HepG2 (cell line): Measurements from ENCODE around the gene PERCC1. TPM values are rescaled to one million over a fixed set of nuclear protein-coding genes. Genes with fewer than 3 reads are reported as not detected.

ENCODE experiments used
- ATAC-seq: fragments of 200-7000 bp; cut with Tn5 transposase; 3 replicates; pipeline ENCODE4 v1.9.1; 2020; ENCODE audit warnings: mild to moderate bottlenecking, moderate library complexity
- BruUV-seq: library from RNA; stranded (reverse); fragments of 400-500 nt; replicated peaks from 2 replicates; lab custom pipeline; 2021; lab: Mats Ljungman, UMichigan
- CTCF ChIA-PET: fragments of 300-600 bp; formaldehyde crosslinking; extraction: SDS; loops from one replicate; lab custom pipeline; 2021; ENCODE audit warnings: low total read pairs, inconsistent platforms, low intra/inter-chr PET ratio; lab: Yijun Ruan, JAX
- POLR2A ChIA-PET: fragments of 350-600 bp; sonication (Branson Sonifier 250); formaldehyde crosslinking; loops from one replicate; lab custom pipeline; 2020; ENCODE audit warnings: antibody characterized with exemption, inconsistent platforms; lab: Yijun Ruan, JAX
- DNase-seq: peaks from one replicate; pipeline ENCODE4 v3.0.0-alpha.2; 2015; ENCODE audit warnings: low spot score
- FAIRE-seq: peaks from 3 replicates; lab custom pipeline; 2011; peaks lifted over from hg19 to GRCh38; lab: Jason Lieb, UNC
- H2AFZ ChIP-seq: one replicate; pipeline ENCODE4 v1.6.1; 2011; ENCODE audit warnings: low read length, inconsistent platforms
- H3K27ac ChIP-seq: fragments of 300-600 bp; 3 replicates; pipeline ENCODE4 v1.8.0; 2011; ENCODE audit warnings: mixed run types, mild to moderate bottlenecking, mixed read lengths, low read length, inconsistent platforms; ENCODE audit not compliant: insufficient read depth; ENCODE audit errors: extremely low read length
- H3K27me3 ChIP-seq, 2 experiments: fragments of 200-600 bp in 1 of 2; 2 replicates in 1 of 2; 3 replicates in 1 of 2; pipeline versions ENCODE4 v1.6.0 to v1.8.0; 2011; ENCODE audit warnings: low read length in 2 of 2, mild to moderate bottlenecking in 2 of 2, moderate library complexity in 2 of 2, inconsistent platforms in 1 of 2; ENCODE audit not compliant: insufficient read depth in 2 of 2, control insufficient read depth in 1 of 2
- H3K36me3 ChIP-seq, 2 experiments: fragments of 200-600 bp in 1 of 2; replicated peaks in 1 of 2; 2 replicates in 1 of 2; 3 replicates in 1 of 2; pipeline versions ENCODE4 v1.5.1 to v1.8.0; 2011; ENCODE audit warnings: low read length in 2 of 2, inconsistent platforms in 1 of 2; ENCODE audit not compliant: insufficient read depth in 2 of 2, control insufficient read depth in 1 of 2
- H3K4me1 ChIP-seq: 2 replicates; pipeline ENCODE4 v1.5.1; 2012; ENCODE audit warnings: low read length, inconsistent platforms; ENCODE audit not compliant: insufficient read depth
- H3K4me2 ChIP-seq: 2 replicates; pipeline ENCODE4 v1.6.0; 2011; ENCODE audit warnings: low read depth, low read length, inconsistent platforms
- H3K4me3 ChIP-seq, 3 experiments: fragments of 200-600 bp in 1 of 3; sonication (generic), shearing (Covaris generic) in 1 of 3; replicated peaks in 1 of 3; 2 replicates each; pipeline ENCODE4 v1.5.1; 2011 to 2016; ENCODE audit warnings: low read length in 3 of 3, inconsistent platforms in 2 of 3, low read depth in 2 of 3, mild to moderate bottlenecking in 2 of 3, control low read depth in 1 of 3, mixed read lengths in 1 of 3; ENCODE audit not compliant: insufficient read depth in 1 of 3
- H3K79me2 ChIP-seq: one replicate; pipeline ENCODE4 v1.6.1; 2011; ENCODE audit warnings: low read length, inconsistent platforms; ENCODE audit not compliant: insufficient read depth
- H3K9ac ChIP-seq: 2 replicates; pipeline ENCODE4 v1.6.0; 2011; ENCODE audit warnings: mild to moderate bottlenecking, low read depth, low read length, inconsistent platforms; ENCODE audit not compliant: insufficient read depth
- H3K9me3 ChIP-seq: 2 replicates; pipeline ENCODE4 v1.5.1; 2012; ENCODE audit warnings: mild to moderate bottlenecking, low read length
- H4K20me1 ChIP-seq: 2 replicates; pipeline ENCODE4 v1.6.0; 2011; ENCODE audit warnings: inconsistent platforms, mild to moderate bottlenecking, low read length, moderate library complexity; ENCODE audit not compliant: insufficient read depth
- ATF7-NPFF ChIP-seq: sonication (generic); formaldehyde crosslinking; IDR thresholded peaks from 2 replicates; pipeline ENCODE4 v1.8.1; 2023; ENCODE audit warnings: mild to moderate bottlenecking, low read depth, missing genetic modification reagents, moderate library complexity
- DPF2 ChIP-seq: sonication (generic); formaldehyde crosslinking; IDR thresholded peaks from 2 replicates; pipeline ENCODE4 v1.4.0; 2020; ENCODE audit warnings: mild to moderate bottlenecking, low read depth, missing genetic modification reagents, borderline replicate concordance
- MXI1 ChIP-seq: IDR thresholded peaks from 3 replicates; pipeline ENCODE4 v1.6.1; 2012; ENCODE audit warnings: low read depth, low read length, inconsistent platforms, borderline replicate concordance
- ZNF3 ChIP-seq: IDR thresholded peaks from 2 replicates; pipeline ENCODE4 v1.7.0; 2017; ENCODE audit warnings: inconsistent platforms
- ZNF569 ChIP-seq: sonication (generic); formaldehyde crosslinking; IDR thresholded peaks from 2 replicates; pipeline ENCODE4 v1.5.0; 2020; ENCODE audit warnings: mild to moderate bottlenecking, missing genetic modification reagents, moderate library complexity, borderline replicate concordance
- ZSCAN21 ChIP-seq: sonication (generic); formaldehyde crosslinking; IDR thresholded peaks from 2 replicates; pipeline ENCODE4 v1.8.0; 2022; ENCODE audit warnings: mild to moderate bottlenecking, missing genetic modification reagents, moderate library complexity, borderline replicate concordance
- WGBS: methylation state at CpG from one replicate; pipeline ENCODE4 v1.1.6; 2017; ENCODE audit warnings: low lambda C conversion rate; 5-methylcytosine and 5-hydroxymethylcytosine counted together
- in situ Hi-C: cut with HindIII; loops from 2 replicates; pipeline ENCODE4 v1.10.0; 2017; ENCODE audit warnings: low pct_unique_long_range_greater_than_20kb; ENCODE audit not compliant: extremely low pct_ligation_motif_present
- intact Hi-C: fragments of 100-400 bp; cut with micrococcal nuclease; formaldehyde crosslinking; loops from one replicate; pipeline ENCODE4 v1.10.0; 2022; ENCODE audit not compliant: unreplicated experiment
- polyA plus RNA-seq, 8 experiments: library from polyadenylated mRNA; depleted of rRNA in 3 of 8; stranded (reverse) in 7 of 8; unstranded in 1 of 8; fragments of >200 nt; fragmentation: Illumina TruSeq in 4 of 8; extraction: Trizol in 4 of 8; gene quantifications; 2 replicates each; pipeline versions ENCODE4 v1.2.1 to v1.2.3, GENCODE V29; 2011 to 2016; ENCODE audit warnings: low read depth in 4 of 8, missing spikeins in 1 of 8, mixed read lengths in 1 of 8; ENCODE audit not compliant: insufficient read depth in 1 of 8
- total RNA-seq, 5 experiments: library from RNA; depleted of rRNA; stranded (reverse); fragments of >200 nt; fragmentation: Illumina TruSeq; extraction: Trizol; gene quantifications; 2 replicates each; pipeline ENCODE4 v1.2.3, GENCODE V29; 2016; ENCODE audit warnings: low read depth in 1 of 5
- TF ChIP-seq, protein P1 (sequence below), 2 experiments: sonication (generic) in 1 of 2; formaldehyde crosslinking in 1 of 2; IDR thresholded peaks; 2 replicates each; pipeline versions ENCODE4 v1.5.1 to v1.6.1; 2011 to 2020; ENCODE audit warnings: borderline replicate concordance in 1 of 2, low read depth in 1 of 2, low read length in 1 of 2, mild to moderate bottlenecking in 1 of 2, missing genetic modification reagents in 1 of 2, moderate library complexity in 1 of 2
- TF ChIP-seq, protein P2 (sequence below): IDR thresholded peaks from 2 replicates; pipeline ENCODE4 v1.4.0; 2020; ENCODE audit warnings: mild to moderate bottlenecking, missing genetic modification reagents
- TF ChIP-seq, protein P3 (sequence below): sonication (generic); formaldehyde crosslinking; IDR thresholded peaks from 2 replicates; pipeline ENCODE4 v1.4.0; 2020; ENCODE audit warnings: mild to moderate bottlenecking, missing genetic modification reagents
- TF ChIP-seq, protein P4 (sequence below): sonication (generic); formaldehyde crosslinking; IDR thresholded peaks from 2 replicates; pipeline ENCODE4 v1.4.0; 2020; ENCODE audit warnings: missing genetic modification reagents, borderline replicate concordance

PERCC1 gene
- total and polyA plus RNA-seq, 2 of the 13 experiments (the other 11 are each of a cell fraction or from before 2014, with no cell fraction given), result 0.15 TPM; not detected in 1

DNA sequence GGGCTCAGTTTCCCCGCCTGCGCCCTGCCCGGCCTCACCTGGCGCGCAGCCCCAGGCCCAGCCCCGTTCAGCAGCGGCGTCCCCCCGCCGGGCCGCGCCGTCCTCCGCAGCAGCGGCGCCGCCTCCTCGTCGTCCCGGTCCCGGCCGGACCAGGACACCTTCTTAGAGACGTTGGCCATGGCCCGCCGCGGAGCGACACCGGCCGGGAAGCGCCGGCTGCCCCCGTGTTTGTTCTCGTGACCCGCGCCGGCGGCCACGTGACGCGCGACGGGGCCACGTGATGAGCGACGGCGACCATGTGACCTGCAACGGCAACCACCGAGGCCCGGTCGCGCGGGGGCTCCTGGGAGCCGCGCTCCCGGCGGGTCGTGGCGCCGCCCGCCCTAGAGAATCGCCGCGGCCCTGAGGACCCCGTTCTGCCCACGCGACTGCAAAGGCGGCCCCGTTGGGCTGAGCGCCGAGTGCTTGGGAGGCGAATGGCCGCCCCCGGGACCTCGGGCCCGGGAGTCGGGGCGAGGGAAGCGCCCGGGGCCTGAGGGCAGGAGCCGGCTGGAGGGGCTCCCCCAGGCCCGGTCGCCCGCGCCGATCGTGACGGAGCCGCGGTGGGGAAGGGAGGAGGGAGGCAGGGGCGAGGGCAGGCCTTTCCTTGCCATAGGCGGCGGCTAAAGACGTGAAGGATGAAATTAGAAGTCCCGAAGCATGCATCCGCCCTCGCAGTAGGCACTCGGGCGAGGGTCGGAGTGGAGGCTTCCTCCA lies 44.1 kb downstream of the PERCC1 start, which contains the start of gene CLCN7:
Gene CLCN7 (minus strand): TSS at position 233 of the 756 bp plus-strand sequence. CDS start 54 bp downstream, at position 179.
- peaks cover 52% of the 10 kb centered on the region for H3K4me1 ChIP-seq
- ATAC-seq (peak; percentile 82), FAIRE-seq (no peak), DNase-seq (peak; percentile 67)
- no TSS peak for BruUV-seq
- peak within 1 kb of the TSS; percentile 95 for H3K4me2 ChIP-seq
- in situ Hi-C loops, result no loop called here
- POLR2A ChIA-PET, result interaction anchor here (1.0 to 1.7 kb wide), 3 partner anchors 16 to 37 kb away, joined by 3 to 6 read pairs (median 4); partner anchors contain the start of gene TELO2
- H3K9me3 ChIP-seq, result no peaks in the 10 kb centered on the region
- peak within 1 kb of the TSS; percentile 73 to 88 (median 80) for H3K4me3 ChIP-seq
- H4K20me1 ChIP-seq, result no peaks in the 10 kb centered on the region
- no peaks in the 10 kb centered on the region for H3K36me3 ChIP-seq
- peak within 1 kb of the TSS; percentile 83 for H3K27ac ChIP-seq
- 18% methylated on average over 10 of the region's 99 CpGs for WGBS
- H3K79me2 ChIP-seq, result peaks cover 26% of the 10 kb centered on the region
- peak within 1 kb of the TSS; percentile 90 for H3K9ac ChIP-seq
- CTCF ChIA-PET, result no interaction called here
- intact Hi-C loops, result loop anchor here (2.0 kb wide), 1 partner anchor 44 kb away; the partner anchor contains the start of gene PERCC1
- H2AFZ ChIP-seq, result no peak within 1 kb of the TSS
- no peaks in the 10 kb centered on the region; a peak in 1 of 5 replicates for H3K27me3 ChIP-seq
- TF ChIP-seq, protein P1, sequence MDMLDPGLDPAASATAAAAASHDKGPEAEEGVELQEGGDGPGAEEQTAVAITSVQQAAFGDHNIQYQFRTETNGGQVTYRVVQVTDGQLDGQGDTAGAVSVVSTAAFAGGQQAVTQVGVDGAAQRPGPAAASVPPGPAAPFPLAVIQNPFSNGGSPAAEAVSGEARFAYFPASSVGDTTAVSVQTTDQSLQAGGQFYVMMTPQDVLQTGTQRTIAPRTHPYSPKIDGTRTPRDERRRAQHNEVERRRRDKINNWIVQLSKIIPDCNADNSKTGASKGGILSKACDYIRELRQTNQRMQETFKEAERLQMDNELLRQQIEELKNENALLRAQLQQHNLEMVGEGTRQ (IDR thresholded peaks at IDR 0.05; ENCODE audit: low read depth, low read length), result peak; percentile 99
- TF ChIP-seq, protein P1 (CRISPR knock-in tag; IDR thresholded peaks at IDR 0.05; ENCODE audit: borderline replicate concordance), result peak; percentile 90; the same call in 1 of the 2 replicates
- TF ChIP-seq, protein P2, sequence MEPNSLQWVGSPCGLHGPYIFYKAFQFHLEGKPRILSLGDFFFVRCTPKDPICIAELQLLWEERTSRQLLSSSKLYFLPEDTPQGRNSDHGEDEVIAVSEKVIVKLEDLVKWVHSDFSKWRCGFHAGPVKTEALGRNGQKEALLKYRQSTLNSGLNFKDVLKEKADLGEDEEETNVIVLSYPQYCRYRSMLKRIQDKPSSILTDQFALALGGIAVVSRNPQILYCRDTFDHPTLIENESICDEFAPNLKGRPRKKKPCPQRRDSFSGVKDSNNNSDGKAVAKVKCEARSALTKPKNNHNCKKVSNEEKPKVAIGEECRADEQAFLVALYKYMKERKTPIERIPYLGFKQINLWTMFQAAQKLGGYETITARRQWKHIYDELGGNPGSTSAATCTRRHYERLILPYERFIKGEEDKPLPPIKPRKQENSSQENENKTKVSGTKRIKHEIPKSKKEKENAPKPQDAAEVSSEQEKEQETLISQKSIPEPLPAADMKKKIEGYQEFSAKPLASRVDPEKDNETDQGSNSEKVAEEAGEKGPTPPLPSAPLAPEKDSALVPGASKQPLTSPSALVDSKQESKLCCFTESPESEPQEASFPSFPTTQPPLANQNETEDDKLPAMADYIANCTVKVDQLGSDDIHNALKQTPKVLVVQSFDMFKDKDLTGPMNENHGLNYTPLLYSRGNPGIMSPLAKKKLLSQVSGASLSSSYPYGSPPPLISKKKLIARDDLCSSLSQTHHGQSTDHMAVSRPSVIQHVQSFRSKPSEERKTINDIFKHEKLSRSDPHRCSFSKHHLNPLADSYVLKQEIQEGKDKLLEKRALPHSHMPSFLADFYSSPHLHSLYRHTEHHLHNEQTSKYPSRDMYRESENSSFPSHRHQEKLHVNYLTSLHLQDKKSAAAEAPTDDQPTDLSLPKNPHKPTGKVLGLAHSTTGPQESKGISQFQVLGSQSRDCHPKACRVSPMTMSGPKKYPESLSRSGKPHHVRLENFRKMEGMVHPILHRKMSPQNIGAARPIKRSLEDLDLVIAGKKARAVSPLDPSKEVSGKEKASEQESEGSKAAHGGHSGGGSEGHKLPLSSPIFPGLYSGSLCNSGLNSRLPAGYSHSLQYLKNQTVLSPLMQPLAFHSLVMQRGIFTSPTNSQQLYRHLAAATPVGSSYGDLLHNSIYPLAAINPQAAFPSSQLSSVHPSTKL (CRISPR knock-in tag), result peak; percentile 61
- no peak for TF ChIP-seq ZNF3
- no peak for TF ChIP-seq DPF2 (CRISPR knock-in tag)
- TF ChIP-seq, protein P3, sequence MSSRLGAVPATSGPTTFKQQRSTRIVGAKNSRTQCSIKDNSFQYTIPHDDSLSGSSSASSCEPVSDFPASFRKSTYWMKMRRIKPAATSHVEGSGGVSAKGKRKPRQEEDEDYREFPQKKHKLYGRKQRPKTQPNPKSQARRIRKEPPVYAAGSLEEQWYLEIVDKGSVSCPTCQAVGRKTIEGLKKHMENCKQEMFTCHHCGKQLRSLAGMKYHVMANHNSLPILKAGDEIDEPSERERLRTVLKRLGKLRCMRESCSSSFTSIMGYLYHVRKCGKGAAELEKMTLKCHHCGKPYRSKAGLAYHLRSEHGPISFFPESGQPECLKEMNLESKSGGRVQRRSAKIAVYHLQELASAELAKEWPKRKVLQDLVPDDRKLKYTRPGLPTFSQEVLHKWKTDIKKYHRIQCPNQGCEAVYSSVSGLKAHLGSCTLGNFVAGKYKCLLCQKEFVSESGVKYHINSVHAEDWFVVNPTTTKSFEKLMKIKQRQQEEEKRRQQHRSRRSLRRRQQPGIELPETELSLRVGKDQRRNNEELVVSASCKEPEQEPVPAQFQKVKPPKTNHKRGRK (CRISPR knock-in tag), result no peak
- TF ChIP-seq, protein P4, sequence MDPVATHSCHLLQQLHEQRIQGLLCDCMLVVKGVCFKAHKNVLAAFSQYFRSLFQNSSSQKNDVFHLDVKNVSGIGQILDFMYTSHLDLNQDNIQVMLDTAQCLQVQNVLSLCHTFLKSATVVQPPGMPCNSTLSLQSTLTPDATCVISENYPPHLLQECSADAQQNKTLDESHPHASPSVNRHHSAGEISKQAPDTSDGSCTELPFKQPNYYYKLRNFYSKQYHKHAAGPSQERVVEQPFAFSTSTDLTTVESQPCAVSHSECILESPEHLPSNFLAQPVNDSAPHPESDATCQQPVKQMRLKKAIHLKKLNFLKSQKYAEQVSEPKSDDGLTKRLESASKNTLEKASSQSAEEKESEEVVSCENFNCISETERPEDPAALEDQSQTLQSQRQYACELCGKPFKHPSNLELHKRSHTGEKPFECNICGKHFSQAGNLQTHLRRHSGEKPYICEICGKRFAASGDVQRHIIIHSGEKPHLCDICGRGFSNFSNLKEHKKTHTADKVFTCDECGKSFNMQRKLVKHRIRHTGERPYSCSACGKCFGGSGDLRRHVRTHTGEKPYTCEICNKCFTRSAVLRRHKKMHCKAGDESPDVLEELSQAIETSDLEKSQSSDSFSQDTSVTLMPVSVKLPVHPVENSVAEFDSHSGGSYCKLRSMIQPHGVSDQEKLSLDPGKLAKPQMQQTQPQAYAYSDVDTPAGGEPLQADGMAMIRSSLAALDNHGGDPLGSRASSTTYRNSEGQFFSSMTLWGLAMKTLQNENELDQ (CRISPR knock-in tag), result no peak
- TF ChIP-seq ATF7-NPFF (CRISPR knock-in tag), result peak; percentile 98
- peak; percentile 86; the same call in 1 of the 3 replicates for TF ChIP-seq MXI1
- no peak; the same call in 1 of the 2 replicates for TF ChIP-seq ZNF569 (CRISPR knock-in tag)
- TF ChIP-seq ZSCAN21, result peak; percentile 75; the same call in 1 of the 2 replicates
